ENCODE measurements around the gene GNAS-AS1. TPM values are rescaled to one million over a fixed set of nuclear protein-coding genes. Genes with fewer than 3 reads are reported as not detected.

GNAS-AS1 gene
- total RNA-seq, 4 donors from 2014 or later: 0.28 TPM; not detected in 3

GRCh38 chr20:58793512-58794420 is 56.9 kb downstream of the GNAS-AS1 start:
- TF ChIP-seq CTCF (IDR thresholded peaks at IDR 0.05): no peak
- DNase-seq (ENCODE audit: low spot score) (no peak), ATAC-seq (ENCODE audit: low FRiP score) (no peak)

GRCh38 chr20:58792426-58792825 is 58.3 kb downstream of the GNAS-AS1 start:
- no peak for DNase-seq (ENCODE audit: low spot score)
- TF ChIP-seq CTCF (IDR thresholded peaks at IDR 0.05): no peak
- ATAC-seq (ENCODE audit: low FRiP score): no peak

DNA sequence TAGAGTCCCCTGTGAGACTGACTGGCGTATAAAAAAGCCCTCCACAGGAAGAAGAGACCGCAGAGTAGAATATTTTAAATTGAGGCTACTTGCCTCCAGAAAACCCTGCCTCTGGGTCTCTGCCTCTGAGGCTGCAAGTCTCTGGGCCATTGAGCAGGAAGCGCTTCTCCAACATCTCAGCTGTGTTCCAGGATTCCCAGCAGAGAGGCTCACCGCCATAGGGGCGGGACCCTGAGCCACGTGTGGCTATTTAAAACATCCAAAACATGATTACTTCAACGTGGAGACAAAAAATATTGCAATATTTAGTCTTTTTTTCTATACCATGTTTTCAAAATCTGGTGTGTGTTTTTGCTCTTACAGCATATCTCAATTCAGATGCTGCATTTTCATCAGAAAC is 59.4 kb downstream of the GNAS-AS1 start:
- ATAC-seq (ENCODE audit: low FRiP score) (no peak), DNase-seq (ENCODE audit: low spot score) (no peak)
- TF ChIP-seq CTCF (IDR thresholded peaks at IDR 0.05): no peak

DNA sequence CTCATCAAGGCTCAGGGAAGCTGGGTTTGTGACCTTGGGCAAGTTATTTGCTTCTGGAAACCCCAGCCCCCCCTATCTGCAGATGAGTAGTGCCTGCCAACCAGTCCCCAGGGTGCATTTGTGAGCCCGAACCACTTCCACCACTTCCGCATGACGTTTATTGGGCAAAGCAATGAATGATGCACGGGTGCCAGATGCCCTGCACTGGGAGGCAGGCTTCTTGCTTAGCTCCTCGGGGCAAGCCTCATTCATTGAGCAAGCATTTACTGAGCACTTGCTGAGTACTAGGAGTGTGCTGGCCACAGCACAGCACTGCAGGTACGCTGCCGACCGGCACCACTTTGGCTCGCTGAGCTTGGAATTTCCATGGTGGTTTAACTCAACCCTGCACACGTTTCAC is 60.2 kb downstream of the GNAS-AS1 start:
- no peak for TF ChIP-seq CTCF (IDR thresholded peaks at IDR 0.05)
- DNase-seq (ENCODE audit: low spot score): no peak
- no peak for ATAC-seq (ENCODE audit: low FRiP score)

GRCh38 chr20:58788896-58789544 is 61.7 kb downstream of the GNAS-AS1 start:
- no peak for DNase-seq (ENCODE audit: low spot score)
- no peak for ATAC-seq (ENCODE audit: low FRiP score)

GRCh38 chr20:58787211-58788005 is 63.3 kb downstream of the GNAS-AS1 start:
- ATAC-seq (ENCODE audit: low FRiP score) (no peak), DNase-seq (ENCODE audit: low spot score) (no peak)
- no peak for TF ChIP-seq CTCF (IDR thresholded peaks at IDR 0.05)

More at GRCh38 chr20:58788896-58789544, 61.7 kb downstream of the GNAS-AS1 start:
- TF ChIP-seq CTCF (IDR thresholded peaks at IDR 0.05): no peak
